Stomach (tissue), 9 donors: ENCODE measurements around the gene EPHX1. TPM values are rescaled to one million over a fixed set of nuclear protein-coding genes. Genes with fewer than 3 reads are reported as not detected.
A peak's percentile ranks its signal among the peaks of the same experiment; 100 is the strongest.

Experiments
- DNase-seq, 2 donors: peaks; one replicate each; pipeline versions ENCODE4 v3.0.0 to v3.0.0-alpha.2; 2013 to 2019
- H3K27ac ChIP-seq, 5 donors: fragments of 200-600 bp in 4 of 5; sonication (generic) in 4 of 5; one replicate each; pipeline ENCODE4 v1.5.1; 2013 to 2019; ENCODE audit warnings: mild to moderate bottlenecking in 1 of 5, moderate library complexity in 1 of 5
- H3K27me3 ChIP-seq, 3 donors: fragments of 200-600 bp; sonication (generic); one replicate each; pipeline ENCODE4 v1.5.1; 2017 to 2019; ENCODE audit warnings: mixed run types in 1 of 3
- H3K36me3 ChIP-seq, 4 donors: fragments of 200-600 bp; sonication (generic); 1 replicate in 3 of 4; 2 replicates in 1 of 4; pipeline ENCODE4 v1.5.1; 2016 to 2019
- H3K4me1 ChIP-seq, 4 donors: fragments of 200-600 bp; sonication (generic); one replicate each; pipeline ENCODE4 v1.5.1; 2016 to 2019
- H3K4me3 ChIP-seq, 4 donors: fragments of 200-600 bp; sonication (generic) in 3 of 4; one replicate each; pipeline ENCODE4 v1.5.1; 2016 to 2019; ENCODE audit warnings: mild to moderate bottlenecking in 1 of 4
- H3K9me3 ChIP-seq, 4 donors: fragments of 200-600 bp; sonication (generic); one replicate each; pipeline ENCODE4 v1.5.1; 2016 to 2019
- EP300 ChIP-seq: sonication (generic); formaldehyde crosslinking; IDR thresholded peaks from one replicate; pipeline ENCODE4 v1.6.1; 2017; ENCODE audit warnings: antibody characterized with exemption
- POLR2A ChIP-seq, 4 donors: fragments of 450-650 bp; IDR thresholded peaks; one replicate each; pipeline ENCODE4 v1.6.1; 2016; ENCODE audit warnings: antibody characterized with exemption in 4 of 4, control low read depth in 2 of 4, mild to moderate bottlenecking in 1 of 4, moderate library complexity in 1 of 4
- POLR2AphosphoS5 ChIP-seq, 3 donors: sonication (generic); formaldehyde crosslinking; IDR thresholded peaks; one replicate each; pipeline ENCODE4 v1.6.1; 2016; ENCODE audit warnings: antibody characterized with exemption in 3 of 3
- WGBS, 5 donors: extraction: QIAGEN DNeasy Blood & Tissue Kit in 3 of 5; methylation state at CpG; one replicate each; pipeline versions ENCODE4 v1.1.5 to v1.1.7; 2013 to 2018; 5-methylcytosine and 5-hydroxymethylcytosine counted together
- intact Hi-C: fragments of 100-400 bp; cut with DNase I; formaldehyde crosslinking; loops from one replicate; pipeline ENCODE4 v1.15.1; 2023; ENCODE audit warnings: low total_unique reads
- polyA plus RNA-seq, 3 donors: library from polyadenylated mRNA; stranded (reverse); fragments of 200-250 nt; gene quantifications; one replicate each; pipeline ENCODE4 v1.2.3, GENCODE V29; 2013
- total RNA-seq, 5 donors: library from RNA; depleted of rRNA; stranded (reverse); fragments of >200 nt; gene quantifications; one replicate each; pipeline versions ENCODE4 v1.1.0 to v1.2.3, GENCODE V29; 2014 to 2016
- TF ChIP-seq, protein P1 (sequence below), 7 experiments: fragments of 450-650 bp in 4 of 7; fragments of 200-600 bp in 3 of 7; sonication (generic) in 3 of 7; IDR thresholded peaks; one replicate each; pipeline ENCODE4 v1.5.1; 2016 to 2019; ENCODE audit warnings: antibody characterized with exemption in 7 of 7, control low read depth in 2 of 7, mild to moderate bottlenecking in 1 of 7
- donor health status: healthy with polysubstance abuse.
- donor health status: Bipolar disorder and iron deficiency.
- donor health status: healthy.

The EPHX1 gene
- total and polyA plus RNA-seq, 8 donors = 13.0 to 94.6 (median 40.5) TPM

DNA sequence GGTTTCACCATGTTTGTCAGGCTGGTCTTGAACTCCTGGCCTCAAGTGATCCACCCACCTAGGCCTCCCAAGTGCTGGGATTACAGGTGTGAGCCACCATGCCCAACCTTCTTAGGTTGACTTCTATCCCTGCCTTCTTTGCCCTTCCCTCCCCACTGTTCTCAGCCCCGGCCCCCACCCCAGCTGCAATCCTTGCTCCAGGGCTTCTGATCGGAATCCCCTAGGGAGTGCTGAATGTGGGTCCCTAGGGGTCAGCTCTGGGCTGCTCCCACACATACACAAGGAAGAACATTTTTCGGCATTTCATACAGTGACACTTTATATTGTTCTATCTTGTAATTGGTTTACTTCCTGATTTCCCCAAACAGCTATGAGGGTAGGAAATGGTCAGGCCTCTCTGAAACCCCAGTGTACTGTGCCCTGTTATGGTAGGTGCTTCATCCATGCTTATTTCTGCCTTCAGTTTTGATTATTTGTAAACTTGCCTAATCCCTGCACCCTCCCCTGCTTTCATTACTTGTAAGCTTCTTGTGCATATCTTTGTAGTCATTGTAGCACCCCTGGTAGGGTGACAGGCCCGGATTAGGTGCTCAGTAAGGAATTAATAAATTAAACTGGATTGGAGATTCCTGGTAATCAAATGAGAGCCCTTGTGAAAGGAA is 38.1 kb upstream of the EPHX1 start:
- Histone ChIP-seq H3K36me3 (no peaks in the 10 kb centered on the region), H3K27me3 (no peaks in the 10 kb centered on the region), H3K4me1 (peaks cover 26 to 88% (median 57%) of the 10 kb centered on the region in 4 donors), H3K4me3 (no peak overlapping the region), H3K27ac (peak overlapping the region; percentile 54 to 80 (median 73)), H3K9me3 (no peaks in the 10 kb centered on the region)
- intact Hi-C loops = loop anchor here (10.0 kb wide), 1 partner anchor 297 kb away; no protein-coding TSS in a partner anchor
- DNase-seq = no peak
- TF ChIP-seq POLR2A (IDR thresholded peaks at IDR 0.05) = no peak
- TF ChIP-seq POLR2AphosphoS5 (IDR thresholded peaks at IDR 0.05) = no peak
- TF ChIP-seq EP300 = no peak
- TF ChIP-seq, protein P1, sequence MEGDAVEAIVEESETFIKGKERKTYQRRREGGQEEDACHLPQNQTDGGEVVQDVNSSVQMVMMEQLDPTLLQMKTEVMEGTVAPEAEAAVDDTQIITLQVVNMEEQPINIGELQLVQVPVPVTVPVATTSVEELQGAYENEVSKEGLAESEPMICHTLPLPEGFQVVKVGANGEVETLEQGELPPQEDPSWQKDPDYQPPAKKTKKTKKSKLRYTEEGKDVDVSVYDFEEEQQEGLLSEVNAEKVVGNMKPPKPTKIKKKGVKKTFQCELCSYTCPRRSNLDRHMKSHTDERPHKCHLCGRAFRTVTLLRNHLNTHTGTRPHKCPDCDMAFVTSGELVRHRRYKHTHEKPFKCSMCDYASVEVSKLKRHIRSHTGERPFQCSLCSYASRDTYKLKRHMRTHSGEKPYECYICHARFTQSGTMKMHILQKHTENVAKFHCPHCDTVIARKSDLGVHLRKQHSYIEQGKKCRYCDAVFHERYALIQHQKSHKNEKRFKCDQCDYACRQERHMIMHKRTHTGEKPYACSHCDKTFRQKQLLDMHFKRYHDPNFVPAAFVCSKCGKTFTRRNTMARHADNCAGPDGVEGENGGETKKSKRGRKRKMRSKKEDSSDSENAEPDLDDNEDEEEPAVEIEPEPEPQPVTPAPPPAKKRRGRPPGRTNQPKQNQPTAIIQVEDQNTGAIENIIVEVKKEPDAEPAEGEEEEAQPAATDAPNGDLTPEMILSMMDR (IDR thresholded peaks at IDR 0.05) = no peak
- 45 to 77% (median 62%) methylated on average over 4 of the region's 4 CpGs for WGBS, 5 donors

DNA sequence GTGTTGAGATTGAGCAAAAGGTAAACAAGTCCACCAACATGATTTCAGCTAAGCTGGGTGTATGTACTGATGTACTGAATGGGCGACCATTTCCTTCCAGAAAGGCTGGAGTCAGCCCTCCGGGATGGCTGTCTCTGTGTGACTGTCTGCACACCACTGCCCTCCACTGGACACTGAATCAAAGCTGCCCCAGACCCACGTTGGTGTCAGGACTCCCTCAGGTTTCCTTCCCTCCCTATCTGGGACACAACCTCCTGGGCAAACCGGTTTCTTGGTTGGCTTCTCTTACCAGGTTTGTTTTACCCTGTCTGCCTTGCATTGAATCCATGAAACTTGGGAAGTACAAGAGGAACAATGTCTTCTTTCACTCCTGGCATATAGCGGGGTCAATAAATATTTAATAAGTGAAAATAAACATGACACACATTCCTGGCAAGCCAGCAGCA is 37.6 kb upstream of the EPHX1 start:
- WGBS, 5 donors = 6 to 15% (median 10%) methylated on average over 5 of the region's 5 CpGs
- intact Hi-C loops = loop anchor here (10.0 kb wide), 1 partner anchor 298 kb away; no protein-coding TSS in a partner anchor
- Histone ChIP-seq H3K4me1 (peaks cover 27 to 87% (median 55%) of the 10 kb centered on the region in 4 donors), H3K27ac (peak overlapping the region; percentile 54 to 80 (median 73)), H3K4me3 (no peak overlapping the region), H3K36me3 (no peaks in the 10 kb centered on the region), H3K9me3 (no peaks in the 10 kb centered on the region), H3K27me3 (no peaks in the 10 kb centered on the region)
- TF ChIP-seq, protein P1 (IDR thresholded peaks at IDR 0.05) = peak in 6 of 7 experiments; percentile 49 to 96 (median 76)
- TF ChIP-seq POLR2AphosphoS5 (IDR thresholded peaks at IDR 0.05) = peak; percentile 21 to 82 (median 63)
- TF ChIP-seq EP300 = no peak
- peak; percentile 93 to 97 for DNase-seq

DNA sequence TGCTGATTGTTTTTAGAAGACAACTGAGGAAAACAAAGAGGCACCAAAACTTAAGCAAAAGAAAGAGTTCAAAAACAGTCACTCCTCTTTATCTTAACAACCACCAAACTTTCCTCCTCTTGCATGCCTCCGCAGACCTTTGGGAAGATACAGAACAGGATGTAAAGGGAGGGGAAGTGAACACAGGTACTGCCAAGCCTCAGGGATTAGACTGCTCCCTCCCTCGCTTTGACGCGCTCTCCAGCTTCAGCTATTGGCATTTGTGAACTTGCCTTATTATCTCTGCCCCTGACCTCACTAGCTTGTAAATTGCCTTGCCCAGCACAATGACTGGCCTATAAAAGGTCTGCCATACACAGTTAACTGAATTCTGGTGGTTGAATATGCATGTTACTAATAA is 37.1 kb upstream of the EPHX1 start:
- WGBS, 5 donors = 26 to 44% (median 38%) methylated on average over 4 of the region's 4 CpGs
- Histone ChIP-seq H3K27ac (peak overlapping the region; percentile 33 to 80 (median 73)), H3K4me3 (no peak overlapping the region), H3K4me1 (peaks cover 22 to 82% (median 51%) of the 10 kb centered on the region in 4 donors), H3K36me3 (no peaks in the 10 kb centered on the region), H3K9me3 (no peaks in the 10 kb centered on the region), H3K27me3 (no peaks in the 10 kb centered on the region)
- intact Hi-C loops = loop anchor here (10.0 kb wide), 1 partner anchor 298 kb away; no protein-coding TSS in a partner anchor
- peak; percentile 58 to 67 for DNase-seq
- TF ChIP-seq POLR2AphosphoS5 (IDR thresholded peaks at IDR 0.05) (no peak), POLR2A (IDR thresholded peaks at IDR 0.05) (no peak), EP300 (no peak)
- TF ChIP-seq, protein P1 (IDR thresholded peaks at IDR 0.05) = no peak

DNA sequence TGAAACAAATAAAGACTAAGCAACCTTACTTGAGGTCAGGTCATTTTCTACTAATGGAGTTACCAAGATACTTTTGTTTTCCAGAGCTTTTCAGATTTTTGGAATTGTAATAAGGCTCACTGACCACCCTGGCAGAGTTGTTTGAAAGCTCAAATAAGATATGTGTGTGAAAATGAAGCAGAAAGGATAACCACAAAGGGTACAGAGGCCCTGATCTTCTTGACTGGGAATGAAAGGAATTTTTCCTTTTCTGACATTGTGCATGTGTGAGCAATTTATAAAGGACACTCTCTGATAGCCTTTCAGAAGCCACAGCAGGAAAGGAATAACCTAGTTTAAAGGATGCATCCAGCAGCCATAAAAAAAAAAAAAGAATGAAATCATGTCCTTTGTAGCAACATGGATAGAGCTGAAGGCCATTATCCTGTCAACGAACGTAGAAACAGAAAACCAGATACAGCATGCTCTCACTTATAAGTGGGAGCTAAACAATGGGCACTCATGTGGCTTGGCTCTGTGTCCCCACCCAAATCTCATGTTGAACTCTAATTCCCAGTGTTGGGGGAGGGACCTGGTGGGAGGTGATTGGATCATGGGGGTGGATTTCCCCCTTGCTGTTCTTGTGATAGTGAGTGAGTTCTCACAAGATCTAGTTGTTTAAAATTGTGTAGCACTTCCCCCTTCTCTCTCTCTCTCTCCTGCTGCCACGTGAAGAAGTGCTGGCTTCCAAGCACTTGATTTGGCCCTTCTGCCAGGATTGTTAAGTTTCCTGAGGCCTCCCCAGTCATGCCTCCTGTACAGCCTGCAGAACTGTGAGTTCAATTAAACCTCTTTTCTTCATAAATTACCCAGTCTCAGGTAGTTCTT is 35.4 kb upstream of the EPHX1 start:
- no peak for TF ChIP-seq EP300
- TF ChIP-seq POLR2A (IDR thresholded peaks at IDR 0.05) = no peak
- TF ChIP-seq POLR2AphosphoS5 (IDR thresholded peaks at IDR 0.05) = no peak
- TF ChIP-seq, protein P1 (IDR thresholded peaks at IDR 0.05) = no peak
- no peak overlapping the region for H3K4me3 ChIP-seq
- no peaks in the 10 kb centered on the region for H3K36me3 ChIP-seq
- no peaks in the 10 kb centered on the region for H3K9me3 ChIP-seq
- WGBS, 5 donors = 48 to 71% (median 59%) methylated on average over 3 of the region's 3 CpGs
- H3K27ac ChIP-seq = peak overlapping the region in 4 of 5 donors; percentile 68 to 80 (median 76)
- intact Hi-C loops = loop anchor here (10.0 kb wide), 1 partner anchor 300 kb away; no protein-coding TSS in a partner anchor
- no peak for DNase-seq
- no peaks in the 10 kb centered on the region for H3K27me3 ChIP-seq
- peaks cover 25 to 80% (median 51%) of the 10 kb centered on the region in 4 donors for H3K4me1 ChIP-seq
